Stimulated activated CD4-positive, alpha-beta T cell treated with anti-CD3 and anti-CD28 coated beads, TNF-alpha, amount 100 ng/mL, for 4 hours (primary cell): ENCODE results near the gene HEMK1.

Experiments
- DNase-seq, 3 experiments: peaks; one replicate each; pipeline ENCODE4 v3.0.0-alpha.2; 2020; ENCODE audit warnings: low read depth in 3 of 3

Gene HEMK1

GRCh38 chr3:50644561-50644960, 75.2 kb downstream of the HEMK1 start:
- DNase-seq: no peak

GRCh38 chr3:50645378-50645777, 76.1 kb downstream of the HEMK1 start:
- no peak for DNase-seq
